HG02885 (cell line): ENCODE results near the gene HENMT1.

Experiments
- ATAC-seq: cut with Tn5 transposase; IDR thresholded peaks from one replicate; pipeline ENCODE4 v1.9.1; 2021; ENCODE audit warnings: mild to moderate bottlenecking; ENCODE audit not compliant: unreplicated experiment, poor library complexity

Gene HENMT1

GRCh38 chr1:108636876-108637275 lies 24.0 kb downstream of the HENMT1 start:
- ATAC-seq: no peak

GRCh38 chr1:108634521-108634920 lies 26.4 kb downstream of the HENMT1 start:
- no peak for ATAC-seq

- ATAC-seq: no peak
Measured at GRCh38 chr1:108628665-108629064, 32.2 kb downstream of the HENMT1 start.

- ATAC-seq: no peak
Measured at GRCh38 chr1:108627951-108628350, 32.9 kb downstream of the HENMT1 start.

GRCh38 chr1:108627256-108627655 lies 33.6 kb downstream of the HENMT1 start:
- no peak for ATAC-seq

- no peak for ATAC-seq
Measured at GRCh38 chr1:108624069-108624468, 36.8 kb downstream of the HENMT1 start.

GRCh38 chr1:108617724-108618056 lies 43.2 kb downstream of the HENMT1 start:
- ATAC-seq: no peak

- ATAC-seq: no peak
Measured at GRCh38 chr1:108617008-108617723, 43.7 kb downstream of the HENMT1 start.

GRCh38 chr1:108615544-108615943 lies 45.3 kb downstream of the HENMT1 start:
- ATAC-seq: no peak

GRCh38 chr1:108612496-108612895 lies 48.4 kb downstream of the HENMT1 start:
- ATAC-seq: no peak

- no peak for ATAC-seq
Measured at GRCh38 chr1:108611984-108612383, 48.9 kb downstream of the HENMT1 start.

- ATAC-seq: no peak
Measured at GRCh38 chr1:108610073-108610472, 50.8 kb downstream of the HENMT1 start.

GRCh38 chr1:108609483-108610049 lies 51.3 kb downstream of the HENMT1 start:
- ATAC-seq: no peak

GRCh38 chr1:108606478-108606877 lies 54.4 kb downstream of the HENMT1 start:
- ATAC-seq: no peak

GRCh38 chr1:108605633-108606032 lies 55.3 kb downstream of the HENMT1 start:
- no peak for ATAC-seq

GRCh38 chr1:108601708-108602410 lies 59.0 kb downstream of the HENMT1 start:
- ATAC-seq: no peak

GRCh38 chr1:108600504-108600903 lies 60.4 kb downstream of the HENMT1 start:
- ATAC-seq: no peak

GRCh38 chr1:108598340-108598739 lies 62.6 kb downstream of the HENMT1 start:
- ATAC-seq: no peak
